Lung (tissue), 12 donors: ENCODE measurements around the gene FRS2. TPM values are rescaled to one million over a fixed set of nuclear protein-coding genes. Genes with fewer than 3 reads are reported as not detected.
"Not testable (repeated sequence)": the region's sequence is repeated elsewhere in the genome, so short reads cannot be mapped to it uniquely, and the experiment has no call there.

Experiments
- ATAC-seq: fragments of 200-7000 bp; cut with Tn5 transposase; one replicate; pipeline ENCODE4 v1.9.1; 2020; ENCODE audit warnings: moderate number of reproducible peaks; ENCODE audit not compliant: insufficient read depth, low FRiP score
- DNase-seq, 3 donors: peaks; one replicate each; pipeline ENCODE4 v3.0.0-alpha.2; 2013 to 2017
- H3K27ac ChIP-seq, 2 donors: one replicate each; pipeline ENCODE4 v1.5.1; 2013; ENCODE audit warnings: mild to moderate bottlenecking in 2 of 2, moderate library complexity in 2 of 2, control low read depth in 1 of 2, inconsistent platforms in 1 of 2, low read depth in 1 of 2, low read length in 1 of 2
- H3K27me3 ChIP-seq, 3 donors: one replicate each; pipeline ENCODE4 v1.5.1; 2013; ENCODE audit warnings: low read length in 2 of 3; ENCODE audit not compliant: control insufficient read depth in 3 of 3, insufficient read depth in 3 of 3
- H3K36me3 ChIP-seq, 4 donors: one replicate each; pipeline ENCODE4 v1.5.1; 2013; ENCODE audit warnings: low read length in 4 of 4, mild to moderate bottlenecking in 1 of 4, moderate library complexity in 1 of 4; ENCODE audit not compliant: control insufficient read depth in 4 of 4, insufficient read depth in 4 of 4
- H3K4me1 ChIP-seq, 5 donors: one replicate each; pipeline ENCODE4 v1.5.1; 2013; ENCODE audit warnings: low read length in 5 of 5, mild to moderate bottlenecking in 2 of 5, moderate library complexity in 1 of 5; ENCODE audit not compliant: control insufficient read depth in 5 of 5, insufficient read depth in 5 of 5
- H3K4me3 ChIP-seq: one replicate; pipeline ENCODE4 v1.5.1; 2013; ENCODE audit warnings: mild to moderate bottlenecking, control low read depth, moderate library complexity
- H3K9ac ChIP-seq, 2 donors: one replicate each; pipeline ENCODE4 v1.5.1; 2013; ENCODE audit warnings: low read length in 2 of 2, control low read depth in 1 of 2; ENCODE audit not compliant: insufficient read depth in 1 of 2
- H3K9me3 ChIP-seq, 4 donors: one replicate each; pipeline ENCODE4 v1.5.1; 2013; ENCODE audit warnings: low read length in 3 of 4, mild to moderate bottlenecking in 1 of 4, moderate library complexity in 1 of 4; ENCODE audit not compliant: control insufficient read depth in 4 of 4, insufficient read depth in 3 of 4
- WGBS, 2 donors: extraction: QIAGEN DNeasy Blood & Tissue Kit; methylation state at CpG; one replicate each; pipeline ENCODE4 v1.1.7; 2013; 5-methylcytosine and 5-hydroxymethylcytosine counted together
- polyA plus RNA-seq, 2 donors: library from polyadenylated mRNA; stranded (reverse); fragments of 200-250 nt; gene quantifications; one replicate each; pipeline ENCODE4 v1.2.1, GENCODE V29; 2013
- total RNA-seq, 2 donors: library from RNA; depleted of rRNA in 1 of 2; stranded (reverse); fragments of >200 nt in 1 of 2; gene quantifications; one replicate each; pipeline ENCODE4 v1.2.1, GENCODE V29; 2014 to 2021
- TF ChIP-seq, protein P1 (sequence below): IDR thresholded peaks from 2 replicates; pipeline ENCODE4 v1.5.1; 2012; ENCODE audit warnings: mild to moderate bottlenecking; ENCODE audit errors: control extremely low read depth, extremely low read depth
- donor health status: control.
- donor health status: control.
- donor health status: Bipolar disorder and iron deficiency.
- donor health status: healthy.
- donor health status: DM: yes; HTN: yes; CAD: no.

Gene FRS2
- total and polyA plus RNA-seq, 4 donors: 4.7 to 66.7 (median 20.1) TPM

DNA sequence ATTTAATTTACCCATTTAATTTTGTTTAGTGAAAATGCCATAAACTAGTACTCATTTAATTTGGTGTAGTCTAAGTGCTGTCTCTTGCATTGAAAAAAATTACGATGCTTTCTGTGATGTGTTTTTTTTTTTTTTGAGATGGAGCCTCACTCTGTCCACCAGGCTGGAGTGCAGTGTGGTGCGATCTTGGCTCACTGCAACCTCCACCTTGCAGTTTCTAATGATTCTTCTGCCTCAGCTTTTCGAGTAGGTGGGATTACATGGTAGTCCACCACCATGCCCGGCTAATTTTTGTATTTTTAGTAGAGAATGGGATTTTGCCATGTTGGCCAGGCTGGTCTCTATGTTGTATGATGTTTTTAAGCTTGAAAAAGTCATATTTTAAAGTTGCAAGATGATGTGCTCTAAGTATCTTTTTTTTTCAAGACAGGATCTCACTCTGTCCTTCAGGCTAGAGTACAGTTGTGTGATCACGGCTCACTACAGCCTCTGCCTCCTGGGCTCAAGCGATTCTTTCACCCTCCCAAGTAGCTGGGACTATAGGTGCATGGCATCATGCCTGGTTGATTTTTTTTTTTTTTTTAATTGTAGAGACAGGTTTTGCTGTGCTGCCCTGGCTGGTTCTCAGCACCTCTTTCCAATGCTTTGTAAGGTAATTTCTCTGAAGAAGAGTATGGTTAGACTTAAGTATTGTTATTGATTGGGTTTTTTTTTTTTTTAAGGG, 131.9 kb downstream of the FRS2 start:
- Histone ChIP-seq H3K4me3 (no peak overlapping the region), H3K36me3 (peaks cover 17 to 40% (median 34%) of the 10 kb centered on the region in 4 donors), H3K4me1 (peaks cover 0 to 3% (median 0%) of the 10 kb centered on the region in 5 donors), H3K9ac (no peak overlapping the region), H3K27ac (no peak overlapping the region), H3K27me3 (no peaks in the 10 kb centered on the region), H3K9me3 (no peaks in the 10 kb centered on the region)
- TF ChIP-seq, protein P1, sequence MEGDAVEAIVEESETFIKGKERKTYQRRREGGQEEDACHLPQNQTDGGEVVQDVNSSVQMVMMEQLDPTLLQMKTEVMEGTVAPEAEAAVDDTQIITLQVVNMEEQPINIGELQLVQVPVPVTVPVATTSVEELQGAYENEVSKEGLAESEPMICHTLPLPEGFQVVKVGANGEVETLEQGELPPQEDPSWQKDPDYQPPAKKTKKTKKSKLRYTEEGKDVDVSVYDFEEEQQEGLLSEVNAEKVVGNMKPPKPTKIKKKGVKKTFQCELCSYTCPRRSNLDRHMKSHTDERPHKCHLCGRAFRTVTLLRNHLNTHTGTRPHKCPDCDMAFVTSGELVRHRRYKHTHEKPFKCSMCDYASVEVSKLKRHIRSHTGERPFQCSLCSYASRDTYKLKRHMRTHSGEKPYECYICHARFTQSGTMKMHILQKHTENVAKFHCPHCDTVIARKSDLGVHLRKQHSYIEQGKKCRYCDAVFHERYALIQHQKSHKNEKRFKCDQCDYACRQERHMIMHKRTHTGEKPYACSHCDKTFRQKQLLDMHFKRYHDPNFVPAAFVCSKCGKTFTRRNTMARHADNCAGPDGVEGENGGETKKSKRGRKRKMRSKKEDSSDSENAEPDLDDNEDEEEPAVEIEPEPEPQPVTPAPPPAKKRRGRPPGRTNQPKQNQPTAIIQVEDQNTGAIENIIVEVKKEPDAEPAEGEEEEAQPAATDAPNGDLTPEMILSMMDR: no peak
- WGBS, 2 donors: 97% methylated on average over 6 of the region's 6 CpGs
- ATAC-seq (no peak), DNase-seq (no peak)

DNA sequence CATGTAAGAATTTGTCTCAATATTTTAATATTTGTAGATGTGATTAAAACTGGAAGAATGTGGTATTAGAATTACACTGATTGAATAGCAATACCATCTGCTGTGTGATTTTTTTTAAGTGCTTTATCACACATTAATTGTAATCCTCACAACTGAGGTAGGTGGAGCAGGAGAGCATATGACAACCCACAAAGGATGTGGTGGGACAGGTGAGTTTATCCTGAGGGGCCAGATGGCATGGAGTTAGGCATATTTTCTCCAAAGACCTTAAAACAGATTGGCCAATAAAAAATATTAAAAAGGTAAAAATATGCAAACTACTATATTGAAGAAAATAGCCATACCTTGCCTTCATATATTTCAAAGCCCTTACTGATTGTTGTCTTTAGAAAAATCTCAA, 132.8 kb downstream of the FRS2 start:
- ATAC-seq (no peak), DNase-seq (no peak)
- Histone ChIP-seq H3K27me3 (no peaks in the 10 kb centered on the region), H3K27ac (no peak overlapping the region), H3K36me3 (peaks cover 15 to 37% (median 30%) of the 10 kb centered on the region in 4 donors), H3K9ac (no peak overlapping the region), H3K4me3 (no peak overlapping the region), H3K9me3 (no peaks in the 10 kb centered on the region), H3K4me1 (peaks cover 0 to 3% (median 0%) of the 10 kb centered on the region in 5 donors)
- TF ChIP-seq, protein P1: no peak

DNA sequence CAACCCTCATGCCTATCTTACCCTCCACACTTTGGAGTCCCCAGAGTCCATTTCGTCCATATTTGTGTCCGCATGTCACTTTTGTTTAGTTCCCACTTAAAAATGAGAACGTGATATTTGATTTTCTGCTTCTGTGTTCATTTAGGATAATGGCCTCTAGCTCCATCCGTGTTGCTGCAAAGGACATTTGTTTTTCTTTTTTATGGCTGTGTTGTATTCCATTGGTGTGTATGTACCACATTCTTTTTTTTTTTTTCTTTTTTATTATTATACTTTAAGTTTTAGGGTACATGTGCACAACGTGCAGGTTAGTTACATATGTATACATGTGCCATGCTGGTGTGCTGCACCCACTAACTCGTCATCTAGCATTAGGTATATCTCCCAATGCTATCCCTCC, 133.4 kb downstream of the FRS2 start:
- ATAC-seq, H3K4me3 ChIP-seq, H3K27me3 ChIP-seq, DNase-seq, H3K27ac ChIP-seq, H3K4me1 ChIP-seq, H3K9me3 ChIP-seq, H3K9ac ChIP-seq: not testable (repeated sequence)
- WGBS, 2 donors: 97 to 98% methylated on average over 5 of the region's 6 CpGs
- peaks cover 12 to 37% (median 25%) of the 10 kb centered on the region in 4 donors for H3K36me3 ChIP-seq

DNA sequence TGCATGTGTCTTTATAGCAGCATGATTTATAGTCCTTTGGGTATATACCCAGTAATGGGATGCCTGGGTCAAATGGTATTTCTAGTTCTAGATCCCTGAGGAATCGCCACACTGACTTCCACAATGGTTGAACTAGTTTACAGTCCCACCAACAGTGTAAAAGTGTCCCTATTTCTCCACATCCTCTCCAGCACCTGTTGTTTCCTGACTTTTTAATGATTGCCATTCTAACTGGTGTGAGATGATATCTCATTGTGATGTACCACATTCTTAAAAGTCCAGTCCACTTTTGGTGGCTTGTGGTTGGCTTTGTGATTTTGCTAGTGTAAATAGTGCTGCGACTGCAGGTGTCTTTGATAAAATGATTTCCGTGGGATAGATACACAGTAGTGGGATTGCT, 134.1 kb downstream of the FRS2 start:
- 84 to 94% methylated on average over 2 of the region's 3 CpGs for WGBS, 2 donors
- not testable (repeated sequence) for H3K27ac ChIP-seq

More for the DNA sequence above, 134.1 kb downstream of the FRS2 start:
- not testable (repeated sequence) for DNase-seq, H3K4me1 ChIP-seq, H3K9me3 ChIP-seq, H3K4me3 ChIP-seq, H3K27me3 ChIP-seq, H3K9ac ChIP-seq, ATAC-seq
- peaks cover 10 to 32% (median 21%) of the 10 kb centered on the region in 4 donors for H3K36me3 ChIP-seq
